Measurements from ENCODE around the gene SMKR1. TPM values are rescaled to one million over a fixed set of nuclear protein-coding genes. Genes with fewer than 3 reads are reported as not detected.

Gene SMKR1
- not detected in 2 replicates for total RNA-seq

DNA sequence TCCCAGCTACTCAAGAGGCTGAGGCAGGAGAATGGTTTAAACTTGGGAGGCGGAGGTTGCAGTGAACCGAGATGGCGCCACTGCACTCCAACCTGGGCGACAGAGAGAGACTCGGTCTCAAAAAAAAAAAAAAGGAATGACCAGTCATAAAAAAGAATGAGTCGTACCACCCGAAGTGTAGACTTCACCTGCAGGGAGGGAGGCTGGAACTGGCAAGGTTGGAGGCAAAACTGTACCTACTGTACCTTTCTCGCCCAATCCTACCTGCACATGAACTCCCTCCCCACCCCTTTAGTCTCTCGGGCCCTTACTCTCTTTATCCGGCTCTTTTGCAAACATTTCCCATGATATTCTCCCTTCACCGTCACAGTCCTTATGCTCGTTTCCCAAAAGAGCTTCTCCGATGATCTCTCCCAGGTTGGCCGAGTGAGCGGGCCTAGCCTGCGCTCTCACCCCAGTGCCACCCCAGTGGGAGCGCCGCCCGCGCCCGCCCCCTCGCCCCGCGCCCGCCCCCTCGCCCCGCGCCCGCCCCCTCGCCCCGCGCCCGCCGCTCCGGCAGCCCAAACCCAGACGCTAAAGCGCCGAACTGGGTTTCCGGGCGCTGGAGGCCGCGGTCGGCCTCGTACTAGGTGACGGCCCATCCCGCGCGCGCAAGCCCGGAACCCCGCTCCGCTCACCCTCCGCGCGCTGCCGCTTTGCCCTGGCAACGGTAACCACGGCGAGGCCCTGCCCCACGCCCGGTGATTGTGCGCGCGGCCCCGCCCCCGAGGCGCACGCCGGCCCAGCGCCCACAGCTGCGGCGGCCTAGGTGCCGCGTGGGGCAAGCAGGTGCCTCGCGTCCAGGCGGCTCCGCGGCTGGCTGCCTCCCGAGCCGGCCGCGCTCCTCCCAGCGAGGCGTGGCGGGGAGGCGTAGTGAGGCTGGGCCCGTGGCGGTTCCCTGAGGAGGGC lies at the start of gene SMKR1:
Gene SMKR1, plus strand, starts transcription at position 772 of the 948 bp plus-strand sequence. CDS start 294 bp downstream, outside the sequence.

Other genes starting within 250 kb of the SMKR1 start
- 2.9 and 3.0 TPM in 2 replicates for gene STRIP2, start 68.1 kb upstream of the SMKR1 start, total RNA-seq
- gene NRF1, start 109.2 kb downstream of the SMKR1 start, total RNA-seq, result 11.5 and 12.2 TPM in 2 replicates